GM12892 (cell line): Measurements from ENCODE around the gene SDC1.

Source experiments
- DNase-seq: peaks from one replicate; pipeline ENCODE4 v3.0.0; 2011; ENCODE audit not compliant: insufficient read length
- FAIRE-seq: peaks from 2 replicates; lab custom pipeline; 2011; peaks lifted over from hg19 to GRCh38; lab: Jason Lieb, UNC
- POLR2A ChIP-seq: IDR thresholded peaks from 2 replicates; pipeline ENCODE4 v1.6.1; 2011; ENCODE audit warnings: low read depth, low read length, control low read depth
- POLR2AphosphoS5 ChIP-seq: IDR thresholded peaks from 2 replicates; pipeline ENCODE4 v1.6.1; 2011; ENCODE audit warnings: low read depth, low read length, control low read depth
- TAF1 ChIP-seq: IDR thresholded peaks from 2 replicates; pipeline ENCODE4 v1.6.1; 2011; ENCODE audit warnings: low read depth, mild to moderate bottlenecking, control low read depth, low read length, borderline replicate concordance

SDC1 gene

DNA sequence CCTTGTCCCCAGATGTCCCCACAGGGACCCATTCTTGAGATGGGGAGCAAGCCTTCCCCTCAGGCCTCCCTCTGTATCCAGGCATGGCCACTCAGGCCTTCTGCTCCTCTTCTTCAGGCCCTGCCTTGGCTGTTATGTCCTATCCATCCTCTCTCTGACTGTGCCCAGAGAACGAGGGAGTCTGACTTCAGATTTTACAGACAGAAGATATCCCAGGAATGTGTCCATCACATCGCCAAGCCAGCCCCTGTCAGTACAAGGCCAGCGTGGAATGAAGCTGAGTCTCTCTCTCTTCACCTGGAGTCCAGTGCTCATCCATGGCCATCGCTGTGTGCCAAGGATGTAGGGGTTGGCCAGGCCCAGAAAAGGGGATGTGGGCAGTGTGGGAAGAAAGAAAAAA lies 57.6 kb downstream of the SDC1 start:
- TF ChIP-seq POLR2A, result no peak
- no peak for TF ChIP-seq POLR2AphosphoS5
- TF ChIP-seq TAF1, result no peak
- FAIRE-seq (no peak), DNase-seq (no peak)

DNA sequence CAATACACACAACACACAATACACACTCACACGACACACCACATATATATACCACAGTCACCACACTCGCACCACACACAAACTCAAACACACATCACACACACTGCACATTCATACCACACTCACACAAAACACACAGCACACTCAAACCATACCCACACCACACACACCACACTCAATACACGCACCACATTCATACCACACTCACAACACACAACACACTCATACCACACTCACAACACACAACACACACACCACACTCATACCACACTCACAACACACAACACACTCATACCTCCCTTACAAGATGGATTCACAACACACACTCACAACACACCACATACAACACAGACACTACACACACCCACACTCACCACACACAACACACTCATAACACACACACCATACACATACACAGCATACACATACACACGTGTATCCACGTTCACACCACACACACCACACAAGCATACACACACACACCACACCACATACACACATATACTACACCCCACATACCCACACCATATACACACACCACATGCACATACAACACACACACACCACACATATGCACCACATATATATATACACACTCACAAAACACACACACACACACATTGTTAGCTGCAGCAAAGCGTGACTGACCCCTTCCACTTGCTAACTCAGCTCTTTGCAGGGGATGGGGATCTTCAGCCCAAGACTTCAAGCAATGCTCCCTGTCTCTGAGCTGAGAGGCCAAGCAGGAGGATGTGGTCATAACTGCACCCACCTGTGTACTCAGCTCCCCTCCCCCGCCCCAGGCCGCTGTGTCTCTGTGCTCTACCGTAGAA lies 59.0 kb downstream of the SDC1 start:
- FAIRE-seq (peak; percentile 99), DNase-seq (peak; percentile 43)
- TF ChIP-seq POLR2A (no peak), TAF1 (no peak), POLR2AphosphoS5 (no peak; the same call in 1 of the 2 replicates)

DNA sequence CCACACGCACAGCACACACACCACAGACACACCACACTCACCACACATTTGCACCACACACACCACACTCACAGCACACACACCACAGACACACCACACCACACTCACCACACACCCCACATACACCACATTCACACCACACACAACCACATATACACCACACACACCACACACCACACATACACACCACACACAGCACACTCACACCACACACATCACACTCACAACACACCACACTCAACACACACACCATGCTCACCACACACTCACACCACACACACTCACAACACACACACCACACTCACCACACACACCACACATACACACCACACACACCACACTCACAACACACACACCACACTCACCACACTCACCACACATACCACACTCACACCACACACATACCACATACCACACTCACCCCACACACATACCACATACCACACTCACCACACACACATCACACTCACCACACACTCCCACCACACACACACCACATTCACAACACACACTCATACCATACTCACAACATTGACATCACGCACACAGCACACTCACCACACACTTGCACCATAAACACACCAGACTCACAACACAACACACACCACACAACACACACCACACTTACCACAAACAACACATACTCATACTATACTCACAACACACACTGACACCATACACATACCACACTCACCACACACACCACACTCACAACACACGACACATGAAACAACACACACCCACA lies 60.0 kb downstream of the SDC1 start:
- DNase-seq (no peak), FAIRE-seq (no peak)
- no peak for TF ChIP-seq POLR2A
- no peak for TF ChIP-seq TAF1
- no peak for TF ChIP-seq POLR2AphosphoS5

DNA sequence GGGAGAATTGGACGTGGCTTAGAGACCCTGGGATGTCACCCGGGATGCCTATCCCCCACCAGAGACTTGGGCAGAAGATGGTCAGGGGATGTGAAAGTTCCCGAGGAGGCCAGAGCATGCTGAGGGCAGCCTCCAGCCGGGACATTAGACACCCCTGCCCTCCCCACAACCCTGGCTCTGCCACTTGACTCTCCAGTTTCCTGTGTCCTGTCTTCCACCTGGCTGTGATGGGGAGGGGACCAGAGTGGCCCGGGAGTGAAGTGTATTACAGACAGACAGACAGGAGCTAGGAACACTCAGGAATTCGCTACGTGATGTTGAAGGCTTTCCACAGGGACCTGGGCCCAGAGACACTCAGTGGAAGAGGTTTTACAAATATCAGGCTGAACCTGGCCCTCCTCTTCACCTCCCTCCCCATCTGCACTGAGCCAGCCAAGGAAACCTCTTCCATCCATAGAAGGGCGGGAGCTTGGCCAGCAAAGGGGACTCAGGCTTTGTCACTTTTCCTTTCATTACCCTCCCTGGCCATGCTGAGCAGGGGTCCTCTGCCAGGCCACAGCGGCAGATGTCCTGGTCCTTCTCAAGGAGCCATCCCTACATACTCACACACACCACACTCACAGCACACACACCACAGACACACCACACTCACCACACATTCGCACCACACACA lies 60.7 kb downstream of the SDC1 start:
- no peak for FAIRE-seq
- DNase-seq, result no peak
- TF ChIP-seq POLR2A (no peak), TAF1 (no peak), POLR2AphosphoS5 (no peak)

DNA sequence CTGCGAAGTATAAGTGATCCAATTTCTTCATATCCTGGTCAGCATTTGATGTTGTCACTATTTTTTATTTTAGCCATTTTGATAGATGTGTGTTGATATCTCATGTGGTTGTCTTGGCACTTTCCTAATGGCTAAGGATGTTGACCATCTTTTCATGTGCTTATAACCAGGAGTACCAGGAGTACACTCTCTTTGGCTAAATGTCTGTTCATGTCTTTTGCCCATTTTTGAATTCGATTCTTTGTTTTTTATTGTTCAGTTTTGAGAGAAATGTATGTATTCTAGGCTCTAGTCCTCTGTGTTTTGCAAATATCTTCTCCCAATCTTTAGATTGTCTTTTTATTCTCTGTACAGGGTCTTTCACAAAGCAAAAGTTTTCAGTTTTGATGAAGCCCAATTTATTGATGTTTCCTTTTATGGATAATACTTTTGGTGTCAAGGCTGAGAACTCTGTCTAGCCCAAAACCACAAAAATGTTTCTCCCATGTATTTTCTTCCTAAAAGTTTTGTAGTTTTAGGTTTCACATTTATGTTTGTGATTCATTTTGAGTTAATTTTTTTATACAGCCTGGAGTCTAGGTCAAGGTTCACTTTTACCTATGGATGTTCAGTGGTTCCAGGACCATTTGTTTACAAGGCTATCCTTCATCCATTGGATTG lies 65.4 kb downstream of the SDC1 start:
- peak; percentile 24 for FAIRE-seq

DNA sequence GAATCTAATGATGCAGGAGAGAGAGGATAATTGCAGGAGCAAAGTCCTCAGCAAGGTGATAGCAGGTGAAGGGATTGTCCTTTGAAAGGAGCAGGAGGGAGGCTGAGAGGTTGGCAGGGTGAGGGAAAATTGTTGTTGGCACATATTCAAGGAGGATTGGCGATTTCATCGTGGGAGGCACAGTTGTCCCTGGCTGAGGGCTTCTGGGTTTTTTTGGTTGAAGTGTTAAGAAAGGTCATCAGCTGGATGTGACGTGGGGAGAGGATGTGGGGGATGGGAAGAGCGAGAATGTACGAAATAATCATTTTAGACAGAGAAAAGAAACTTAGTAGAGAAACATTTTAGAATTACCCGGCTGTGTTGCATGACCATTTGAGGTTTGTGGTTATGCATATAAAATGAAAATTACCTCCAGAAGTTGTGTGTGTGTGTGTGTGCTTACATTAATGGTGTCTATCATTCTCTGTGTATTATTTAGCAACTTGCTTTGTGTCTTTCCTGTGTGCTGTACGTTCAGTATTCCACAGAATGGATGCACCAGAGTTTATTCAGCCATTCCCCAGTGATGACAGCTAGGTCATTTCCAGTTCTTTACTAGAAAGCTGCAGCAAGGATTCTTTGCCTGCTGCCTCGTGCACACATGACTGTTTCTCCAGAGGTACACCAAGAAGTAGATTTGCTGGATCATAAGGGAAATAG lies 67.6 kb downstream of the SDC1 start:
- FAIRE-seq (peak; percentile 89), DNase-seq (no peak)
- TF ChIP-seq POLR2AphosphoS5 (no peak), POLR2A (no peak), TAF1 (no peak)

More for the DNA sequence above, 65.4 kb downstream of the SDC1 start:
- no peak for TF ChIP-seq POLR2AphosphoS5
- TF ChIP-seq TAF1, result no peak
- TF ChIP-seq POLR2A, result no peak
- no peak for DNase-seq

DNA sequence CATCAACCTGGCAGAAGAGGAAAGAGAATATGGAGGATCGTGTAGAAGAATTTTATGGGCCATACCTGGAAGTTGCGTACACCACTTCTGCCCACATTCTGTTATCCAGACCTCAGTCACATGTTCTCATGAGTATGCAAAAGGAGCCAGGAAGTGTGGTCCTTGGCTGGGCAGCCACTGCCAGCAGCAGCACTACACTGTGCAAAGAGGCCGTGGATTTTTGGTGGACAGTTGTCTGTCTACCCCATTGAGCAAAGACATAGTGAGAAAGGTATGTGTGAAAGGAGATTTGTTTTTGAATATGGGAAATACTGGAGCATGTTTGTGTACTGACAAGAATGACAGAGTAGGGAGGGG lies 68.1 kb downstream of the SDC1 start:
- TF ChIP-seq POLR2A, result no peak
- no peak for TF ChIP-seq POLR2AphosphoS5
- TF ChIP-seq TAF1, result no peak
- no peak for DNase-seq
- FAIRE-seq, result no peak

DNA sequence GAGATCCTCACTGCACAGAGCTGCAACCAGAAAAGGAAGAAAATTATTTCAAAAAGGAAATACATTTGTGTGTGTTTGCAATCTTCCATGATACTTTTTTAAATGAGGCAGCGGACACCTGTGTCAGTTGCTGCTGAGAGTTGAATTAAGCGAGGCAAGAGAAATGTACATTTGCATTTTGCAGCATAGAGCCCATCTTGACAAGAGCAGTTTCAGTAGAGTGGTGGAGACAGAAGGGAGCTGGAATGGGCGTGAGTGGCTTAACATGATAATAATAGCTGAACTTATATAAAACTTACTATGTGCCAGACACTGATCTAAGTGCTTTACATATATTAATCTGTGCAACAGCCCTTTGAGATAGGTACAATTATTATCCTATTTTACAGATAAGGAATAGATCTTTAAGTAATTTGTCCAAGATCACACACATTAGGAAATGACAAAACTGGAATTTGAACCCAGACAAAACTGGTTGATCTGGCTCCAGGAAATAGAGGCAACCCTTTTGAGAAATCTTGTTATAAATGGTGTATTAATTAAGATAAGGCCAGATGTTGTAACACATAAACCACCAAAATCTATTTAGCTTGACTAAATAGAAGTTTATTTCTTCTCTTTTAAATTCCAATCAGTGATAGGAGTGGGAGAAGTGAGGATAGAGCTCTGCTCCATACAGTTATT lies 68.7 kb downstream of the SDC1 start:
- TF ChIP-seq POLR2A (no peak), POLR2AphosphoS5 (no peak)
- no peak for DNase-seq
- no peak for FAIRE-seq

DNA sequence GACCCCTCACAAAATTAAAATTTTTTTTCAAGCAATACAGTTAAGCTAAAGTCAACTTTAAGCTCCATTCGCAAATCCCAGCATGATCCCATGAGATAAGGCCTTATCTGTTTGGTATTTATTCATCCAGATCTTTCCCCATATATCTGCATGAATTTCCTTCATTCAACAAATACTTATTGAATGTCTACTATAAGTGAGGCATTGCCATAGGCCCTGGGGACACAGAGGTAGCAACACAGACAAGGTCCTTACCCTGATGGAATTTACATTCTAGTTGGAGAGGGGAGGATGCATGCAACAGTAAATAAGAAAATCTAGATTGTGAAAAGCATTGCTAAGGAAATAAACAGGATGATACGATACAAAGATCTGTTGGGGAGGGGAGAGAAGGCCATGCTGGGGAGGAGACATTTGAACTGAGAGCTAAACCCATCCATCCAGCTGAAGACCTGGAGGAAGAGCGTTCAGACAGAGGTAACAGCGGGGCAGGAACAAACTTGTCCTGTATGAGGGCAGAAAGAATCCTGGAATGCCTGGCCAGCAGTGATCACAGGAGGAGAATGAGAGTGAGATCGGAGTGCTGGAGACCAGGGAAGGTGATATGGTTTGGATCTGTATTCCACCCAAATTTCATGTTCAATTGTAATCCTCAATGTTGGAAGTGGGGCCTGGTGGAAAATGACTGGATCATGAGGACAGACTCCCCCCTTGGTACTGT lies 71.6 kb downstream of the SDC1 start:
- DNase-seq (no peak), FAIRE-seq (no peak)
- TF ChIP-seq POLR2A (no peak), TAF1 (no peak), POLR2AphosphoS5 (no peak)

DNA sequence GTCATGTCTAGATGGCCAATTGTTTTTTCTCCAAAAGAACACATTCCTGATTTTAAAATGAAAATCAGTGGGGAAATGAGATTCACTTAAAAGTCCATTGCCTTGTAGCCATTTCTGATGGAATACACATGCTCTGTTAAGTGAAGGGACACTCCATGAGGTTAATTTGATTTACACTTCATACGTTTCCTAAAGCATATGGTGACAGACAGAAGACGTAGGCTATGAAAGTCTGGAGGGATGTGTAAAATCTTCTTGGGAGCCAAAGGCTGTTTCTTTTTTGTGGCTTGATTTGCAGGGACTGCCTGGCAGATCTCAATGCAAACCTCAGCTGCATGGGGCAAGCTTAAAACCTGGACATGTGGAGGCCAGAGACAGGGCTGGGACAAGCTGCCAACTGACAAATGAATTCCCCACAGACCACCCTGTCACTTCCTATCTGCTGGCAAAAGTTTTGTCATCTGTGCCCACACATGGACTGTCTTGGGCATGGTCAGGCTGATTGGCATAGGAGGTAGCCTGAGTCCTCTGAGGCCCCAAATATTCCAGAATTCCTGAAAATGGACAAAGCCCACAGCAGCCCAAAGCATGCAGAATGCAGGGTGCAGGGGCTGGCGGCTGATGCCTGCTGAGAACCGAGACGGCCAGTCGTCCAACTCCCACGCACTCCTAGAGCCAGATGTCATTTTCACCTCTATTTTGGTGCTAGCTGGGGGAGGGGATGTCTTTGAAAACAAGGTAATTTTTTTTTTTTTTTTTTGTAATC lies 73.9 kb downstream of the SDC1 start:
- FAIRE-seq (peak; percentile 81), DNase-seq (no peak)
- TF ChIP-seq POLR2AphosphoS5 (no peak), TAF1 (no peak), POLR2A (no peak)
